SHP77 treated with DMSO at 0.1 percent for 48 hours (cell line): Measurements from ENCODE around the gene KIF14.

Experiments
- DNase-seq: peaks from one replicate; lab custom pipeline; 2025; lab: John Stamatoyannopoulos, UW

The KIF14 gene

GRCh38 chr1:200620273-200621131 is at the start of gene KIF14:
TSS of gene KIF14 (minus strand) at chr1:200620751. CDS start at chr1:200618723, 2,028 bp downstream.
- DNase-seq = peak; percentile 87

GRCh38 chr1:200669314-200670241 is 49.0 kb upstream of the KIF14 start, which contains the start of gene DDX59:
TSS of gene DDX59 (minus strand) at chr1:200669907. CDS start at chr1:200666740, 3,167 bp downstream.
- DNase-seq = peak; percentile 89

- DNase-seq = no peak
These were observed 48.2 kb upstream of the KIF14 start for GRCh38 chr1:200668514-200669313.

DNA sequence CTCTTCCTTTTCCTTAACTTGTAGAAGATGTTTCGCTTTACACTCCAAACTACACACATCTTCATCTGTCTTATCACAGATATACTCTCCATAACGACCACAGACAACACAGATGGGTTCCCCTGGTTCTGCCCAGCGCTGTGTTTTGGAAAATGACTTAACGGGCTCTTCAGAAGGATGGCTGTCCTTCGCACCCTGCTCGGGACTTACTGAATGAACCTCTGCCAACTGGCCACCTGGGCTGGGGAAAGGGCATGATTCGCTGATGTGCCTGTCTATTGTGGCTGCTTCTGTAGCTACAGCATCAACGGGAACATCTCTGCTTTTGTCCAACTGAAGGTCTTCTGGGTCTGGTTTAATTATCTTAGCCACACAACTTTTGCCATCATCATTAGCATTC is 45.8 kb upstream of the KIF14 start:
- DNase-seq = no peak

GRCh38 chr1:200665861-200666260 is 45.3 kb upstream of the KIF14 start:
- DNase-seq = no peak

- DNase-seq = no peak
These were observed 40.2 kb upstream of the KIF14 start for GRCh38 chr1:200660719-200661118.

DNA sequence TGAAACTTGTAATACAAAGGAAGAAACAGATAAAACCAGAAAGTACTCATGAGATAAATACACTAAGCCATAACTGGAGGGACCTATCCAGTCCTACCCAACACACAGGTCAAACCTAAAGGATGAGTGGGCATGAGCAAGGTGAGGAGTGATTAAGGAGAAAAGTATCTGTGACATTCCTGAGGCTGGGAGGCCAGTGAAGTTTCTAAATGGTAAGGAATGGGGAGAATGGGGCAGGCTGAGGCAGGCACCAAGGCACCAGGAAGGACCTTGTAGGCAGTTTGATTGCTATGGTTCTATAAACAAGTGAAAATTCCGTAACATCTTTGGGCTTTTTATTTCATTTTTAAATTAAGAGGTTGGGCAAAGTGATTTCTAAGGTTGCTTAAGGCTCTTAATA is 38.7 kb upstream of the KIF14 start:
- no peak for DNase-seq

DNA sequence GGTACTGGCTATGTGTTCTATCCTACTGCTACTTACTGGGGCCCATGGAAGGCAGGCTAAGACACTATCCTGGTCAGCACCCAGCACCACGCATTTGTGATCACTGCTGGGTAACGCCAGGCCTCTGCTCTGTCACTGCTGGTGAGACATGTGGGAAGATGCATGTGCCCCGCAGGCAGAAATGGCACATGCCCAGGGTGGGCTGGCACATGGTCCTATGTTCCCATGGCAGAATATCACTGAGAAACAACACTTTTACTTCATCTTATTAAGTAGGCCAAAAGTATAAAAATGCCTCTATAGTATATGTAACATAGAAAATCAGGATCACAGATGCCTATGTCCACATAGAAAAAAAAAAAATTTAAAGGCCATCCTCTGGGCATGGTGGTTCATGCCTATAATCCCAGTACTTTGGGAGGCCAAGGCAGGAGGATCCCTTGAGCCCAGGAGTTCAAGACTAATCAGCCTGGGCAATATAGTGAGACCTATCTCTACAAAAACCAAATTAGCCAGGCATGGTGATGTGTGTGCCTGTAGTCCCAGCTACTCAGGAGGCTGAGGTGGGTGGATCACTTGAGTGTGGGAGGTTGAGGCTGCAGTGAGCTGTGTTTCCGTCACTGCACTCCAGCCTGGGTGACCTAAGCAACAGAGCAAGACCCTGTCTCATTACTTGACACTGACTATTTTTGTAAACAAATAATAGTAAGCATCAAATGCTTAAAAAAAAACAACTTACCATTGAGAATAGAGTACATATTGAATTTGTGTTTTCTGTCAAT is 37.7 kb upstream of the KIF14 start:
- DNase-seq = no peak

- no peak for DNase-seq
These were observed 34.1 kb upstream of the KIF14 start for GRCh38 chr1:200654660-200655059.

GRCh38 chr1:200653022-200653462 is 32.5 kb upstream of the KIF14 start:
- DNase-seq = no peak

GRCh38 chr1:200652378-200652777 is 31.8 kb upstream of the KIF14 start:
- no peak for DNase-seq

GRCh38 chr1:200646515-200646914 is 26.0 kb upstream of the KIF14 start:
- DNase-seq = no peak

- no peak for DNase-seq
These were observed 23.5 kb upstream of the KIF14 start for GRCh38 chr1:200644021-200644420.

DNA sequence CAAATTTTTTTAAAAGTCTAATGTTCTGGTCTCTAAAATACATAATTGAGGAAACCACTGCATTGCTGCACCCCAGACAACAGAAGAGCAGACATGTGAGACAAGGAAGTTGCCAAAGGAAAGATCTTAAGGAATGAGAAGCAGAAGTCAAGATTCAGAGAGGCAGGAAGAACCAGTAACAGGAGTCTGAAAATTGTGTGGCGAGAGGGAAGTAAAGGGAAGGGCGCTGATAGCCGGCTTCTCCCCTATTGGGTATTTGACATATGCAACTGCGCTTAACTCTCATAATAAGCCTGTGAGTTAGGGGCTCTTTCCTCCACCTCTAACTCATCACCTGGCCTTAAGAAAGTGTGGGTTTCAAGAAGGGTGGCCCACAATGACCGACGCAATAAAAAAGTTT is 21.9 kb upstream of the KIF14 start:
- DNase-seq = no peak

GRCh38 chr1:200640963-200641401 is 20.4 kb upstream of the KIF14 start:
- DNase-seq = no peak

GRCh38 chr1:200640373-200640962 is 19.9 kb upstream of the KIF14 start:
- no peak for DNase-seq

DNA sequence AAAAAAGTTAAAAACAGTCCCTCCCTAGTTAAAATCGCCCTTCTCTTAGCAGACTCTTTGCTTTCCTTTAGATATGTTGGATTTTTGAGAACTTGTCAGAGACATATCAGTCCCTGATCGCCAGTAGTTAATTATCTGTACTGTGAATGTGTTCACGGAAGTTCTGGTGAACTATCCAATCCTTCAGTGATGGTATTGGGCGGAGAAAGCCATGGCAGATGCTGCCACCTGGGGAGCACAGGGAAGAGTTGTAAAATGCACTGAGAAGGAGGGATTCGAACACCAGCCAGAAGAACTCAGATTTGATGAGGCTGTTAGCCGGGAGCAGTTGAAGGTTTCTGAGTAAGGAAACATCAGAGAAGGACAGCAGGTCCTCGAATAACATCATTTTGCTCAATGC is 17.5 kb upstream of the KIF14 start:
- no peak for DNase-seq

- no peak for DNase-seq
These were observed 16.1 kb upstream of the KIF14 start for GRCh38 chr1:200636681-200637080.

- DNase-seq = no peak
These were observed 13.9 kb upstream of the KIF14 start for GRCh38 chr1:200634261-200635122.

GRCh38 chr1:200631375-200631774 is 10.8 kb upstream of the KIF14 start:
- no peak for DNase-seq
